Liver (tissue), 9 donors: ENCODE data around the gene HYLS1. TPM values are rescaled to one million over a fixed set of nuclear protein-coding genes. Genes with fewer than 3 reads are reported as not detected.

Experiments
- DNase-seq: peaks from one replicate; pipeline ENCODE4 v3.0.0-alpha.2; 2017; ENCODE audit warnings: low spot score
- H3K27ac ChIP-seq, 2 donors: one replicate each; pipeline ENCODE4 v1.7.0; 2013; ENCODE audit warnings: inconsistent platforms in 2 of 2, low read length in 2 of 2, control low read depth in 1 of 2, low read depth in 1 of 2, mild to moderate bottlenecking in 1 of 2
- H3K27me3 ChIP-seq, 4 donors: one replicate each; pipeline versions ENCODE4 v1.6.1 to v1.7.0; 2013; ENCODE audit warnings: low read length in 3 of 4, inconsistent platforms in 1 of 4, mild to moderate bottlenecking in 1 of 4, moderate library complexity in 1 of 4; ENCODE audit not compliant: control insufficient read depth in 4 of 4, insufficient read depth in 4 of 4
- H3K36me3 ChIP-seq, 4 donors: one replicate each; pipeline versions ENCODE4 v1.6.1 to v1.7.0; 2013; ENCODE audit warnings: low read length in 3 of 4, mild to moderate bottlenecking in 3 of 4, low read depth in 1 of 4, moderate library complexity in 1 of 4; ENCODE audit not compliant: control insufficient read depth in 4 of 4, insufficient read depth in 3 of 4
- H3K4me1 ChIP-seq, 4 donors: one replicate each; pipeline versions ENCODE4 v1.6.1 to v1.7.0; 2013; ENCODE audit warnings: low read length in 3 of 4, mild to moderate bottlenecking in 3 of 4, moderate library complexity in 1 of 4; ENCODE audit not compliant: control insufficient read depth in 4 of 4, insufficient read depth in 4 of 4
- H3K4me3 ChIP-seq, 3 donors: one replicate each; pipeline versions ENCODE4 v1.6.1 to v1.7.0; 2013; ENCODE audit warnings: low read length in 3 of 3, control low read depth in 1 of 3, low read depth in 1 of 3, mild to moderate bottlenecking in 1 of 3
- H3K9ac ChIP-seq, 2 donors: one replicate each; pipeline ENCODE4 v1.7.0; 2013; ENCODE audit warnings: low read length in 2 of 2, mild to moderate bottlenecking in 2 of 2, moderate library complexity in 2 of 2, control low read depth in 1 of 2, low read depth in 1 of 2
- H3K9me3 ChIP-seq, 4 donors: one replicate each; pipeline versions ENCODE4 v1.6.1 to v1.7.0; 2013; ENCODE audit warnings: low read length in 3 of 4; ENCODE audit not compliant: control insufficient read depth in 4 of 4
- ATF3 ChIP-seq: IDR thresholded peaks from 2 replicates; pipeline ENCODE4 v1.6.1; 2016; ENCODE audit warnings: antibody characterized with exemption
- EGR1 ChIP-seq, 2 donors: IDR thresholded peaks; 2 replicates each; pipeline ENCODE4 v1.6.1; 2016 to 2018; ENCODE audit warnings: antibody characterized with exemption in 2 of 2, low read depth in 2 of 2
- FOXA1 ChIP-seq: IDR thresholded peaks from 2 replicates; pipeline ENCODE4 v1.6.1; 2016; ENCODE audit warnings: antibody characterized with exemption
- GABPA ChIP-seq, 2 donors: IDR thresholded peaks in 1 of 2; conservative IDR thresholded peaks in 1 of 2; 2 replicates each; pipeline ENCODE4 v1.6.1; 2016; ENCODE audit warnings: antibody characterized with exemption in 2 of 2, mild to moderate bottlenecking in 1 of 2, moderate library complexity in 1 of 2
- HNF4A ChIP-seq, 2 donors: conservative IDR thresholded peaks; 2 replicates each; pipeline ENCODE4 v1.6.1; 2016; ENCODE audit warnings: antibody characterized with exemption in 2 of 2, mild to moderate bottlenecking in 2 of 2
- HNF4G ChIP-seq: IDR thresholded peaks from 2 replicates; pipeline ENCODE4 v1.6.1; 2016; ENCODE audit warnings: antibody characterized with exemption
- JUND ChIP-seq, 2 donors: IDR thresholded peaks; 2 replicates each; pipeline ENCODE4 v1.6.1; 2016; ENCODE audit warnings: antibody characterized with exemption in 2 of 2
- NR2F2 ChIP-seq: IDR thresholded peaks from 2 replicates; pipeline ENCODE4 v1.6.1; 2016; ENCODE audit warnings: antibody characterized with exemption
- RAD21 ChIP-seq, 2 donors: IDR thresholded peaks; 2 replicates each; pipeline ENCODE4 v1.6.1; 2016; ENCODE audit warnings: antibody characterized with exemption in 2 of 2, mild to moderate bottlenecking in 2 of 2
- REST ChIP-seq: IDR thresholded peaks from 2 replicates; pipeline ENCODE4 v1.6.1; 2016; ENCODE audit warnings: antibody characterized with exemption, mild to moderate bottlenecking
- RXRA ChIP-seq, 2 donors: IDR thresholded peaks; 2 replicates each; pipeline ENCODE4 v1.6.1; 2017 to 2018; ENCODE audit warnings: antibody characterized with exemption in 2 of 2, mild to moderate bottlenecking in 1 of 2
- SP1 ChIP-seq: IDR thresholded peaks from 2 replicates; pipeline ENCODE4 v1.6.1; 2018; ENCODE audit warnings: antibody characterized with exemption, mild to moderate bottlenecking
- TAF1 ChIP-seq: conservative IDR thresholded peaks from 2 replicates; pipeline ENCODE4 v1.6.1; 2016; ENCODE audit warnings: antibody characterized with exemption, mild to moderate bottlenecking
- YY1 ChIP-seq: IDR thresholded peaks from 2 replicates; pipeline ENCODE4 v1.6.1; 2016; ENCODE audit warnings: antibody characterized with exemption, mild to moderate bottlenecking
- ZBTB33 ChIP-seq: IDR thresholded peaks from 2 replicates; pipeline ENCODE4 v1.6.1; 2016; ENCODE audit warnings: antibody characterized with exemption
- WGBS: extraction: QIAGEN DNeasy Blood & Tissue Kit; methylation state at CpG from one replicate; pipeline ENCODE4 v1.1.7; 2013; 5-methylcytosine and 5-hydroxymethylcytosine counted together
- polyA plus RNA-seq, 2 donors: library from polyadenylated mRNA; stranded (reverse) in 1 of 2; unstranded in 1 of 2; fragments of 200-250 nt in 1 of 2; fragments of >200 nt in 1 of 2; fragmentation: Nextera tagmentation in 1 of 2; extraction: Ambion mirVana in 1 of 2; gene quantifications; one replicate each; pipeline versions ENCODE4 v1.2.1 to v1.2.3, GENCODE V29; 2013 to 2015
- total RNA-seq, 2 donors: library from RNA; depleted of rRNA; stranded (reverse); fragments of >200 nt; gene quantifications; one replicate each; pipeline ENCODE4 v1.2.3, GENCODE V29; 2014
- TF ChIP-seq, protein P1 (sequence below): fragments of 150-350 bp; IDR thresholded peaks from 2 replicates; pipeline ENCODE4 v1.5.1; 2017; ENCODE audit warnings: improper control_type of control experiment, low read depth, low read length; ENCODE audit not compliant: missing input control
- TF ChIP-seq, protein P2 (sequence below): IDR thresholded peaks from 2 replicates; pipeline ENCODE4 v1.6.1; 2016; ENCODE audit warnings: antibody characterized with exemption
- donor health status: healthy.
- donor health status: healthy.
- donor health status: healthy.
- donor health status: healthy.
- donor health status: healthy.

The HYLS1 gene
- total and polyA plus RNA-seq, 4 donors, result 1.9 to 4.9 (median 3.7) TPM

DNA sequence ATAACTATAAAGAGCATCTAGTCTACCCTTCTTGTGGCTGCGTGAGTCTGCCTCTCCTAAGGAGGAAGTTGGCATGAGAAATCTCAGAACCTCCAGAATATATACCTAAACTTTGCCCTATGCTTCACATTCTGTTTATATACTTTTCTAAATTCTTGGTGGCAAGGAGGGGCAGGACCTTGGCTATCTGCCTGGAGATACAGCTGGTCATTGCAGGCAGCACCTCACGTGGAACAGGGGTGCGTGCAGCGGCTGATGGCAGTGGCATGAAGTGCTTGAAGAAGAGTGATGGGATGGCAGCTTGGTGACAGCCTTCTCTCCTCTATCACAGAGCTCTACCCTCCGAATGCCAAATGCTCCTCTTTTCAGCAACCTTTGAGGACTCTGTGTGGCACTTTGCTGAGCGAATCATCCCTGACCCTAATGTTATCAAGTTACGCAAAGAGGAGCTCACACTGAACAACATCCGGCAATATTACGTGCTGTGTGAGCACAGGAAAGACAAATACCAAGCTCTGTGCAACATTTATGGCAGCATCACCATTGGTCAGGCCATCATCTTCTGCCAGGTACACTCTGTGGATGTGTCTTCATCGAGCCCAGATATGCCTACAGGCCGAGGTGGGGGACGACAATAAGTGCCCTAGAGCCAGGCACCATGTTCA is 29.3 kb downstream of the HYLS1 start:
- 78% methylated on average over 12 of the region's 12 CpGs for WGBS
- TF ChIP-seq JUND (IDR thresholded peaks at IDR 0.05), result no peak
- no peak for TF ChIP-seq EGR1 (IDR thresholded peaks at IDR 0.05; ENCODE audit: low read depth in 2 of 2)
- TF ChIP-seq HNF4G, result no peak
- TF ChIP-seq HNF4A (conservative IDR thresholded peaks at IDR 0.05), result no peak
- TF ChIP-seq ATF3, result no peak
- TF ChIP-seq, protein P1, sequence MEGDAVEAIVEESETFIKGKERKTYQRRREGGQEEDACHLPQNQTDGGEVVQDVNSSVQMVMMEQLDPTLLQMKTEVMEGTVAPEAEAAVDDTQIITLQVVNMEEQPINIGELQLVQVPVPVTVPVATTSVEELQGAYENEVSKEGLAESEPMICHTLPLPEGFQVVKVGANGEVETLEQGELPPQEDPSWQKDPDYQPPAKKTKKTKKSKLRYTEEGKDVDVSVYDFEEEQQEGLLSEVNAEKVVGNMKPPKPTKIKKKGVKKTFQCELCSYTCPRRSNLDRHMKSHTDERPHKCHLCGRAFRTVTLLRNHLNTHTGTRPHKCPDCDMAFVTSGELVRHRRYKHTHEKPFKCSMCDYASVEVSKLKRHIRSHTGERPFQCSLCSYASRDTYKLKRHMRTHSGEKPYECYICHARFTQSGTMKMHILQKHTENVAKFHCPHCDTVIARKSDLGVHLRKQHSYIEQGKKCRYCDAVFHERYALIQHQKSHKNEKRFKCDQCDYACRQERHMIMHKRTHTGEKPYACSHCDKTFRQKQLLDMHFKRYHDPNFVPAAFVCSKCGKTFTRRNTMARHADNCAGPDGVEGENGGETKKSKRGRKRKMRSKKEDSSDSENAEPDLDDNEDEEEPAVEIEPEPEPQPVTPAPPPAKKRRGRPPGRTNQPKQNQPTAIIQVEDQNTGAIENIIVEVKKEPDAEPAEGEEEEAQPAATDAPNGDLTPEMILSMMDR, result no peak
- TF ChIP-seq TAF1, result no peak
- TF ChIP-seq GABPA (IDR thresholded peaks at IDR 0.05 in 1 of 2, conservative IDR thresholded peaks at IDR 0.05 in 1 of 2), result no peak
- no peak for TF ChIP-seq ZBTB33
- no peak for TF ChIP-seq REST
- no peak for TF ChIP-seq NR2F2
- TF ChIP-seq RAD21 (IDR thresholded peaks at IDR 0.05), result no peak
- Histone ChIP-seq H3K36me3 (no peaks in the 10 kb centered on the region), H3K27me3 (no peaks in the 10 kb centered on the region), H3K9ac (no peak overlapping the region), H3K27ac (no peak overlapping the region), H3K4me1 (no peaks in the 10 kb centered on the region), H3K9me3 (no peaks in the 10 kb centered on the region), H3K4me3 (no peak overlapping the region)
- no peak for DNase-seq

DNA sequence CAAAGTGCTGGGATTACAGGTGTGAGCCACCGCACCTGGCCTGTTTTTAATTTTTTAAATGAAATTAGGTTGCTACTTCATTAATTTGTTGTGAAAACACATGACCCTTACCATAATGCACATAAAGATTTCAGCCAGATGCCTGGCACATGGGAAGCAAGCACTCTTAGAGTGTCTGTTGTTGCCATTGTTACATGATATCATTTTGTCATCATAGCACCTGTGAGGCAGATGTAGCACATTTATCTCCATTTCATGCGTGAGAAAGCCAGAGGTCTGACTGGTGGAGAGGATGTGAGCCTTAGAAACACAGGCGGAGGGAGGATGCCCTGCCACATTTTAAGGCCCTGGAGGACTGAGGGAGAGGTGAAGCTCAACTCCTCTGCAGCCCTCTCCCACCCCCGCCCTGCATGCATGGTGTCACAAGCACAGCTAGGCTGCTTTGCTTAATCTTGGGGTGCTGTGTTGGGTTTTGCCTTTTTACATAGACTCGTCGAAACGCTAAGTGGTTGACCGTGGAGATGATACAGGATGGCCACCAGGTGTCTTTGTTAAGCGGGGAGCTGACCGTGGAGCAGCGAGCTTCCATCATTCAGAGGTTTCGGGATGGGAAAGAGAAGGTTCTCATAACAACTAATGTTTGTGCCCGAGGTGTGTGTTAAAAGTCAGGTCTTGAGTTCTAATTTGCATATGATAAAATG is 30.8 kb downstream of the HYLS1 start:
- H3K9ac ChIP-seq, result no peak overlapping the region
- H3K27me3 ChIP-seq, result no peaks in the 10 kb centered on the region
- no peak for DNase-seq
- 87% methylated on average over 13 of the region's 13 CpGs for WGBS
- H3K4me1 ChIP-seq, result no peaks in the 10 kb centered on the region
- no peak overlapping the region for H3K27ac ChIP-seq
- H3K4me3 ChIP-seq, result no peak overlapping the region
- no peaks in the 10 kb centered on the region for H3K36me3 ChIP-seq
- no peaks in the 10 kb centered on the region for H3K9me3 ChIP-seq
- no peak for TF ChIP-seq SP1
- TF ChIP-seq TAF1, result no peak
- TF ChIP-seq HNF4G, result no peak
- TF ChIP-seq ATF3, result no peak
- no peak for TF ChIP-seq FOXA1
- no peak for TF ChIP-seq YY1
- no peak for TF ChIP-seq RAD21 (IDR thresholded peaks at IDR 0.05)
- TF ChIP-seq GABPA (IDR thresholded peaks at IDR 0.05 in 1 of 2, conservative IDR thresholded peaks at IDR 0.05 in 1 of 2), result no peak
- TF ChIP-seq, protein P2, sequence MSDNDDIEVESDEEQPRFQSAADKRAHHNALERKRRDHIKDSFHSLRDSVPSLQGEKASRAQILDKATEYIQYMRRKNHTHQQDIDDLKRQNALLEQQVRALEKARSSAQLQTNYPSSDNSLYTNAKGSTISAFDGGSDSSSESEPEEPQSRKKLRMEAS, result no peak
- no peak for TF ChIP-seq NR2F2
- TF ChIP-seq RXRA (IDR thresholded peaks at IDR 0.05), result no peak
- TF ChIP-seq, protein P1, result no peak
- no peak for TF ChIP-seq HNF4A (conservative IDR thresholded peaks at IDR 0.05)
- TF ChIP-seq EGR1 (IDR thresholded peaks at IDR 0.05; ENCODE audit: low read depth in 2 of 2), result no peak
